HepG2 (cell line): ENCODE data around the gene CORO7. TPM values are rescaled to one million over a fixed set of nuclear protein-coding genes. Genes with fewer than 3 reads are reported as not detected.

Experiments
- HDAC1 ChIP-seq: sonication (generic); formaldehyde crosslinking; IDR thresholded peaks from 2 replicates; pipeline ENCODE4 v1.5.1; 2020; ENCODE audit warnings: mild to moderate bottlenecking, missing genetic modification reagents
- KLF12 ChIP-seq: sonication (generic); formaldehyde crosslinking; IDR thresholded peaks from 2 replicates; pipeline ENCODE4 v1.4.0; 2020; ENCODE audit warnings: missing genetic modification reagents, borderline replicate concordance
- MAZ ChIP-seq, 2 experiments: sonication (generic) in 1 of 2; formaldehyde crosslinking in 1 of 2; IDR thresholded peaks; 2 replicates each; pipeline versions ENCODE4 v1.5.0 to v1.6.1; 2012 to 2020; ENCODE audit warnings: low read depth in 2 of 2, mild to moderate bottlenecking in 2 of 2, borderline replicate concordance in 1 of 2, improper control_type of control experiment in 1 of 2, low read length in 1 of 2, missing genetic modification reagents in 1 of 2, moderate library complexity in 1 of 2
- PHF8 ChIP-seq: sonication (generic); formaldehyde crosslinking; IDR thresholded peaks from 2 replicates; pipeline ENCODE4 v1.5.0; 2020; ENCODE audit warnings: missing genetic modification reagents
- XRCC5 ChIP-seq: fragments of 200-400 bp; formaldehyde crosslinking; optimal IDR thresholded peaks from 2 replicates; pipeline ENCODE3; 2017; ENCODE audit warnings: mild to moderate bottlenecking, low read length
- ZBTB10 ChIP-seq: sonication (generic); formaldehyde crosslinking; IDR thresholded peaks from 2 replicates; pipeline ENCODE4 v1.4.0; 2020; ENCODE audit warnings: missing genetic modification reagents, borderline replicate concordance
- polyA plus RNA-seq, 8 experiments: library from polyadenylated mRNA; depleted of rRNA in 3 of 8; stranded (reverse) in 7 of 8; unstranded in 1 of 8; fragments of >200 nt; fragmentation: Illumina TruSeq in 4 of 8; extraction: Trizol in 4 of 8; gene quantifications; 2 replicates each; pipeline versions ENCODE4 v1.2.1 to v1.2.3, GENCODE V29; 2011 to 2016; ENCODE audit warnings: low read depth in 4 of 8, missing spikeins in 1 of 8, mixed read lengths in 1 of 8; ENCODE audit not compliant: insufficient read depth in 1 of 8
- total RNA-seq, 5 experiments: library from RNA; depleted of rRNA; stranded (reverse); fragments of >200 nt; fragmentation: Illumina TruSeq; extraction: Trizol; gene quantifications; 2 replicates each; pipeline ENCODE4 v1.2.3, GENCODE V29; 2016; ENCODE audit warnings: low read depth in 1 of 5
- TF ChIP-seq, protein P1 (sequence below): sonication (generic); formaldehyde crosslinking; IDR thresholded peaks from 2 replicates; pipeline ENCODE4 v1.4.0; 2020; ENCODE audit warnings: mild to moderate bottlenecking, missing genetic modification reagents
- TF ChIP-seq, protein P2 (sequence below): sonication (generic); formaldehyde crosslinking; conservative IDR thresholded peaks from 2 replicates; pipeline ENCODE4 v1.8.1; 2023; ENCODE audit warnings: missing genetic modification reagents
- TF ChIP-seq, protein P3 (sequence below): sonication (generic); formaldehyde crosslinking; IDR thresholded peaks from 2 replicates; pipeline ENCODE4 v1.5.1; 2020; ENCODE audit warnings: mild to moderate bottlenecking, missing genetic modification reagents, borderline replicate concordance
- TF ChIP-seq, protein P4 (sequence below): IDR thresholded peaks from 2 replicates; pipeline ENCODE4 v1.6.1; 2016; ENCODE audit warnings: low read depth, control low read depth

CORO7 gene
- total and polyA plus RNA-seq, 2 of the 13 experiments (the other 11 are each of a cell fraction or from before 2014, with no cell fraction given) = 9.9 to 14.3 TPM

DNA sequence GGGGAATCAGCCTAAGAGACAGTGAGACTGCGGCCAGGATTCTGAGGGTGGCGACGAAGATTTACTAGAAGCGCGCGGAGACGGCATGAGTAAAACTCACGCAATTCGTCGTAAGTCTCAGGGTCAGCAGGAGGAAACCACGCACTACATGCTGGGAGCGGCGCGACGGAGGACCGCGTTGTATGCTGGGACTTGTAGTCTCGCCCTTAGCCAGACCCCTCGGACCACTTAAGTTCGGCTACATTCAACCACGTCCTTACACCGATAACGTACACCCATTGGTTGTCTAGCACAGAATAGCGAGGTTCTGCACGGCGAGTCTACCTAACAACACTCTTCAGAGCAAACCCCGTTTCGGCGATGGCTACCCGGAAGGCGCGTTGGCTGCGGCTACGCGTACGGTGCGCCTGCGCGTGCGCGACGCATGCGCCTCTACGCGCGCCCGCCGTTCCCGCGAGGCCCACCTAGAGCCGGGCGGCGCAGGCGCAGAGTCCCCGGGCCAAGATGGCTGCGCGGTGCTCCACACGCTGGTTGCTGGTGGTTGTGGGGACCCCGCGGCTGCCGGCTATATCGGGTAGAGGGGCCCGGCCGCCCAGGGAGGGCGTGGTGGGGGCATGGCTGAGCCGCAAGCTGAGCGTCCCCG is 9.1 kb upstream of the CORO7 start, which contains the start of gene DNAJA3 (continued):
- TF ChIP-seq, protein P1, sequence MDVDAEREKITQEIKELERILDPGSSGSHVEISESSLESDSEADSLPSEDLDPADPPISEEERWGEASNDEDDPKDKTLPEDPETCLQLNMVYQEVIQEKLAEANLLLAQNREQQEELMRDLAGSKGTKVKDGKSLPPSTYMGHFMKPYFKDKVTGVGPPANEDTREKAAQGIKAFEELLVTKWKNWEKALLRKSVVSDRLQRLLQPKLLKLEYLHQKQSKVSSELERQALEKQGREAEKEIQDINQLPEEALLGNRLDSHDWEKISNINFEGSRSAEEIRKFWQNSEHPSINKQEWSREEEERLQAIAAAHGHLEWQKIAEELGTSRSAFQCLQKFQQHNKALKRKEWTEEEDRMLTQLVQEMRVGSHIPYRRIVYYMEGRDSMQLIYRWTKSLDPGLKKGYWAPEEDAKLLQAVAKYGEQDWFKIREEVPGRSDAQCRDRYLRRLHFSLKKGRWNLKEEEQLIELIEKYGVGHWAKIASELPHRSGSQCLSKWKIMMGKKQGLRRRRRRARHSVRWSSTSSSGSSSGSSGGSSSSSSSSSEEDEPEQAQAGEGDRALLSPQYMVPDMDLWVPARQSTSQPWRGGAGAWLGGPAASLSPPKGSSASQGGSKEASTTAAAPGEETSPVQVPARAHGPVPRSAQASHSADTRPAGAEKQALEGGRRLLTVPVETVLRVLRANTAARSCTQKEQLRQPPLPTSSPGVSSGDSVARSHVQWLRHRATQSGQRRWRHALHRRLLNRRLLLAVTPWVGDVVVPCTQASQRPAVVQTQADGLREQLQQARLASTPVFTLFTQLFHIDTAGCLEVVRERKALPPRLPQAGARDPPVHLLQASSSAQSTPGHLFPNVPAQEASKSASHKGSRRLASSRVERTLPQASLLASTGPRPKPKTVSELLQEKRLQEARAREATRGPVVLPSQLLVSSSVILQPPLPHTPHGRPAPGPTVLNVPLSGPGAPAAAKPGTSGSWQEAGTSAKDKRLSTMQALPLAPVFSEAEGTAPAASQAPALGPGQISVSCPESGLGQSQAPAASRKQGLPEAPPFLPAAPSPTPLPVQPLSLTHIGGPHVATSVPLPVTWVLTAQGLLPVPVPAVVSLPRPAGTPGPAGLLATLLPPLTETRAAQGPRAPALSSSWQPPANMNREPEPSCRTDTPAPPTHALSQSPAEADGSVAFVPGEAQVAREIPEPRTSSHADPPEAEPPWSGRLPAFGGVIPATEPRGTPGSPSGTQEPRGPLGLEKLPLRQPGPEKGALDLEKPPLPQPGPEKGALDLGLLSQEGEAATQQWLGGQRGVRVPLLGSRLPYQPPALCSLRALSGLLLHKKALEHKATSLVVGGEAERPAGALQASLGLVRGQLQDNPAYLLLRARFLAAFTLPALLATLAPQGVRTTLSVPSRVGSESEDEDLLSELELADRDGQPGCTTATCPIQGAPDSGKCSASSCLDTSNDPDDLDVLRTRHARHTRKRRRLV (CRISPR knock-in tag) = peak; percentile 64; the same call in 1 of the 2 replicates
- TF ChIP-seq PHF8 (CRISPR knock-in tag) (peak; percentile 94), HDAC1 (CRISPR knock-in tag) (peak; percentile 89), KLF12 (no peak), MAZ (IDR thresholded peaks at IDR 0.05; ENCODE audit: borderline replicate concordance, low read depth, low read length) (no peak), MAZ (CRISPR knock-in tag; IDR thresholded peaks at IDR 0.05; ENCODE audit: low read depth) (no peak), ZBTB10 (CRISPR knock-in tag) (no peak), XRCC5 (no peak)
- TF ChIP-seq, protein P2, sequence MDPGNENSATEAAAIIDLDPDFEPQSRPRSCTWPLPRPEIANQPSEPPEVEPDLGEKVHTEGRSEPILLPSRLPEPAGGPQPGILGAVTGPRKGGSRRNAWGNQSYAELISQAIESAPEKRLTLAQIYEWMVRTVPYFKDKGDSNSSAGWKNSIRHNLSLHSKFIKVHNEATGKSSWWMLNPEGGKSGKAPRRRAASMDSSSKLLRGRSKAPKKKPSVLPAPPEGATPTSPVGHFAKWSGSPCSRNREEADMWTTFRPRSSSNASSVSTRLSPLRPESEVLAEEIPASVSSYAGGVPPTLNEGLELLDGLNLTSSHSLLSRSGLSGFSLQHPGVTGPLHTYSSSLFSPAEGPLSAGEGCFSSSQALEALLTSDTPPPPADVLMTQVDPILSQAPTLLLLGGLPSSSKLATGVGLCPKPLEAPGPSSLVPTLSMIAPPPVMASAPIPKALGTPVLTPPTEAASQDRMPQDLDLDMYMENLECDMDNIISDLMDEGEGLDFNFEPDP (CRISPR knock-in tag) = 0 out of 2 replicates have a peak, but pooled peaks have one; percentile 27
- TF ChIP-seq, protein P3, sequence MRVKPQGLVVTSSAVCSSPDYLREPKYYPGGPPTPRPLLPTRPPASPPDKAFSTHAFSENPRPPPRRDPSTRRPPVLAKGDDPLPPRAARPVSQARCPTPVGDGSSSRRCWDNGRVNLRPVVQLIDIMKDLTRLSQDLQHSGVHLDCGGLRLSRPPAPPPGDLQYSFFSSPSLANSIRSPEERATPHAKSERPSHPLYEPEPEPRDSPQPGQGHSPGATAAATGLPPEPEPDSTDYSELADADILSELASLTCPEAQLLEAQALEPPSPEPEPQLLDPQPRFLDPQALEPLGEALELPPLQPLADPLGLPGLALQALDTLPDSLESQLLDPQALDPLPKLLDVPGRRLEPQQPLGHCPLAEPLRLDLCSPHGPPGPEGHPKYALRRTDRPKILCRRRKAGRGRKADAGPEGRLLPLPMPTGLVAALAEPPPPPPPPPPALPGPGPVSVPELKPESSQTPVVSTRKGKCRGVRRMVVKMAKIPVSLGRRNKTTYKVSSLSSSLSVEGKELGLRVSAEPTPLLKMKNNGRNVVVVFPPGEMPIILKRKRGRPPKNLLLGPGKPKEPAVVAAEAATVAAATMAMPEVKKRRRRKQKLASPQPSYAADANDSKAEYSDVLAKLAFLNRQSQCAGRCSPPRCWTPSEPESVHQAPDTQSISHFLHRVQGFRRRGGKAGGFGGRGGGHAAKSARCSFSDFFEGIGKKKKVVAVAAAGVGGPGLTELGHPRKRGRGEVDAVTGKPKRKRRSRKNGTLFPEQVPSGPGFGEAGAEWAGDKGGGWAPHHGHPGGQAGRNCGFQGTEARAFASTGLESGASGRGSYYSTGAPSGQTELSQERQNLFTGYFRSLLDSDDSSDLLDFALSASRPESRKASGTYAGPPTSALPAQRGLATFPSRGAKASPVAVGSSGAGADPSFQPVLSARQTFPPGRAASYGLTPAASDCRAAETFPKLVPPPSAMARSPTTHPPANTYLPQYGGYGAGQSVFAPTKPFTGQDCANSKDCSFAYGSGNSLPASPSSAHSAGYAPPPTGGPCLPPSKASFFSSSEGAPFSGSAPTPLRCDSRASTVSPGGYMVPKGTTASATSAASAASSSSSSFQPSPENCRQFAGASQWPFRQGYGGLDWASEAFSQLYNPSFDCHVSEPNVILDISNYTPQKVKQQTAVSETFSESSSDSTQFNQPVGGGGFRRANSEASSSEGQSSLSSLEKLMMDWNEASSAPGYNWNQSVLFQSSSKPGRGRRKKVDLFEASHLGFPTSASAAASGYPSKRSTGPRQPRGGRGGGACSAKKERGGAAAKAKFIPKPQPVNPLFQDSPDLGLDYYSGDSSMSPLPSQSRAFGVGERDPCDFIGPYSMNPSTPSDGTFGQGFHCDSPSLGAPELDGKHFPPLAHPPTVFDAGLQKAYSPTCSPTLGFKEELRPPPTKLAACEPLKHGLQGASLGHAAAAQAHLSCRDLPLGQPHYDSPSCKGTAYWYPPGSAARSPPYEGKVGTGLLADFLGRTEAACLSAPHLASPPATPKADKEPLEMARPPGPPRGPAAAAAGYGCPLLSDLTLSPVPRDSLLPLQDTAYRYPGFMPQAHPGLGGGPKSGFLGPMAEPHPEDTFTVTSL (CRISPR knock-in tag) = no peak
- TF ChIP-seq, protein P4, sequence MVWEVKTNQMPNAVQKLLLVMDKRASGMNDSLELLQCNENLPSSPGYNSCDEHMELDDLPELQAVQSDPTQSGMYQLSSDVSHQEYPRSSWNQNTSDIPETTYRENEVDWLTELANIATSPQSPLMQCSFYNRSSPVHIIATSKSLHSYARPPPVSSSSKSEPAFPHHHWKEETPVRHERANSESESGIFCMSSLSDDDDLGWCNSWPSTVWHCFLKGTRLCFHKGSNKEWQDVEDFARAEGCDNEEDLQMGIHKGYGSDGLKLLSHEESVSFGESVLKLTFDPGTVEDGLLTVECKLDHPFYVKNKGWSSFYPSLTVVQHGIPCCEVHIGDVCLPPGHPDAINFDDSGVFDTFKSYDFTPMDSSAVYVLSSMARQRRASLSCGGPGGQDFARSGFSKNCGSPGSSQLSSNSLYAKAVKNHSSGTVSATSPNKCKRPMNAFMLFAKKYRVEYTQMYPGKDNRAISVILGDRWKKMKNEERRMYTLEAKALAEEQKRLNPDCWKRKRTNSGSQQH = no peak; the same call in 1 of the 2 replicates
